Lower leg skin (tissue), 3 donors: Measurements from ENCODE around the gene KCNMA1.

Source experiments
- CTCF ChIP-seq, 3 donors: fragments of 450-650 bp; IDR thresholded peaks; one replicate each; pipeline ENCODE4 v1.5.1; 2016; ENCODE audit warnings: antibody characterized with exemption in 3 of 3, mild to moderate bottlenecking in 3 of 3, moderate library complexity in 2 of 3
- POLR2A ChIP-seq, 2 donors: fragments of 450-650 bp; IDR thresholded peaks; one replicate each; pipeline ENCODE4 v1.6.1; 2016 to 2017; ENCODE audit warnings: antibody characterized with exemption in 2 of 2, mild to moderate bottlenecking in 1 of 2, moderate library complexity in 1 of 2

GRCh38 chr10:77031531-77032187, 605.9 kb downstream of the KCNMA1 start:
- TF ChIP-seq POLR2A (IDR thresholded peaks at IDR 0.05) (no peak), CTCF (IDR thresholded peaks at IDR 0.05) (no peak)
